ENCODE results near the gene VDAC2.
A peak's percentile ranks its signal among the peaks of the same experiment; 100 is the strongest.

Gene VDAC2

GRCh38 chr10:75231672-75232581, 21.3 kb downstream of the VDAC2 start:
- Histone ChIP-seq H3K56ac (ENCODE audit: low read length) (no peak overlapping the region), H2BK15ac (replicated peaks; ENCODE audit: low read depth) (no peak overlapping the region), H3K4ac (ENCODE audit: low read depth, low read length) (no peak overlapping the region), H3K36me3 (ENCODE audit: control insufficient read depth, insufficient read depth, low read length) (peaks cover 12% of the 10 kb centered on the region), H3K4me3 (ENCODE audit: low read length) (no peak overlapping the region), H4K8ac (ENCODE audit: low read depth, low read length) (no peak overlapping the region), H3K18ac (ENCODE audit: low read length) (no peak overlapping the region), H2BK5ac (ENCODE audit: low read length) (no peak overlapping the region), H3K27me3 (ENCODE audit: insufficient read depth, low read length, poor library complexity) (no peaks in the 10 kb centered on the region), H3K23ac (ENCODE audit: low read length) (no peak overlapping the region), H4K5ac (ENCODE audit: low read length) (no peak overlapping the region), H3K9ac (ENCODE audit: low read length) (no peak overlapping the region), H3K79me1 (ENCODE audit: low read length) (peaks cover 6% of the 10 kb centered on the region), H3K4me2 (ENCODE audit: low read length) (no peak overlapping the region), H3K79me2 (ENCODE audit: control insufficient read depth, insufficient read depth, low read length) (peaks cover 18% of the 10 kb centered on the region), H2AK5ac (ENCODE audit: low read length) (no peak overlapping the region), H3K27ac (ENCODE audit: low read depth, low read length) (no peak overlapping the region), H2BK120ac (ENCODE audit: low read depth, low read length) (no peak overlapping the region), H3K4me1 (ENCODE audit: control insufficient read depth, low read depth, low read length) (peaks cover 8% of the 10 kb centered on the region)
- DNase-seq = no peak
- WGBS (ENCODE audit: extremely low coverage, insufficient coverage, low lambda C conversion rate) = 100% methylated on average over 1 of the region's 4 CpGs

- Histone ChIP-seq H3K79me1 (ENCODE audit: low read length) (peaks cover 6% of the 10 kb centered on the region), H3K4ac (ENCODE audit: low read depth, low read length) (peak overlapping the region; percentile 39), H3K27ac (ENCODE audit: low read depth, low read length) (peak overlapping the region; percentile 18), H2BK120ac (ENCODE audit: low read depth, low read length) (no peak overlapping the region), H3K9ac (ENCODE audit: low read length) (peak overlapping the region; percentile 82), H3K27me3 (ENCODE audit: insufficient read depth, low read length, poor library complexity) (no peaks in the 10 kb centered on the region), H3K23ac (ENCODE audit: low read length) (no peak overlapping the region), H3K36me3 (ENCODE audit: control insufficient read depth, insufficient read depth, low read length) (peaks cover 12% of the 10 kb centered on the region), H2BK15ac (replicated peaks; ENCODE audit: low read depth) (no peak overlapping the region), H3K79me2 (ENCODE audit: control insufficient read depth, insufficient read depth, low read length) (peaks cover 6% of the 10 kb centered on the region), H4K5ac (ENCODE audit: low read length) (no peak overlapping the region), H3K18ac (ENCODE audit: low read length) (no peak overlapping the region), H4K8ac (ENCODE audit: low read depth, low read length) (no peak overlapping the region), H2AK5ac (ENCODE audit: low read length) (peak overlapping the region; percentile 33), H3K56ac (ENCODE audit: low read length) (peak overlapping the region; percentile 78), H3K4me3 (ENCODE audit: low read length) (no peak overlapping the region), H3K4me1 (ENCODE audit: control insufficient read depth, low read depth, low read length) (peaks cover 7% of the 10 kb centered on the region), H2BK5ac (ENCODE audit: low read length) (peak overlapping the region; percentile 76), H3K4me2 (ENCODE audit: low read length) (peak overlapping the region; percentile 70)
- peak; percentile 75 for DNase-seq
- no CpG with 5 or more reads among the region's 14 CpGs for WGBS (ENCODE audit: extremely low coverage, insufficient coverage, low lambda C conversion rate)
These were observed 22.9 kb downstream of the VDAC2 start for GRCh38 chr10:75233444-75234016.

DNA sequence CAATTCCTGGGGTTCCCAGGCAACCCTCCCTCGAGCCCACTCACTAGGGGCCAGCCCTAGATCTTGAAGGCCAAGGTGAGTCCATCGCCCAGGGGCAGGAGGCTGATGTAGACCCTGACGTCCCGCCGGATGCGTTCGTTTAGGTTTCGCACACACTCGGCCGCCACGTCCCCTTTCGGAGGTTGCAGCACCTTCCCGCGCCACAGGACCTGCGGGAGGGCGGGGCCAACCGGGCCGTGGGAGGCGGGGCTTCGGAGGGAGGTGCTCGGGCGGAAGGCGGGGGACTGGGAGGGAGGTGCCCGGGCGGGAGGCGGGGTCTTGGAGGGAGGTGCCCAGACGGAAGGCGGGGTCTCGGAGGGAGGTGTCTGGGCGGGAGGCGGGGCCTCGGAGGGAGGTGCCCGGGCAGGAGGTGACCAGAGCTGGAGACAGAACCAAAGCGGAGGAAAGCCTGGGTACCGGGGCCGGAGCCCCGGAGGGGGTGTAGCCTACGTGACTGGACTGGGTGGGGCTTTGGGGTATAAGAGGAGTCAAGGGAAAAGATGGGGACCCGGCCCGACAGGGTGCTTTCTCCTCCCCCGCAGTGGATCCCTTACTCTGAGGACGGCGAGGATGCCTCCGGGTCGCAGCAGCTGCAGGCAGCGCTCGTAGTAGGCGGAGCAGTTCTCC, 23.6 kb downstream of the VDAC2 start:
- peak overlapping the region; percentile 50 for H3K4me3 ChIP-seq (ENCODE audit: low read length)

GRCh38 chr10:75234683-75235374, 24.2 kb downstream of the VDAC2 start:
- peaks cover 10% of the 10 kb centered on the region for H3K36me3 ChIP-seq (ENCODE audit: control insufficient read depth, insufficient read depth, low read length)
- H3K56ac ChIP-seq (ENCODE audit: low read length) = peak overlapping the region; percentile 90
- no peak overlapping the region for H2BK5ac ChIP-seq (ENCODE audit: low read length)
- no peak overlapping the region for H2AK5ac ChIP-seq (ENCODE audit: low read length)
- no peak overlapping the region for H3K4ac ChIP-seq (ENCODE audit: low read depth, low read length)
- H2BK15ac ChIP-seq (replicated peaks; ENCODE audit: low read depth) = no peak overlapping the region
- no peaks in the 10 kb centered on the region for H3K27me3 ChIP-seq (ENCODE audit: insufficient read depth, low read length, poor library complexity)
- no peak overlapping the region for H4K8ac ChIP-seq (ENCODE audit: low read depth, low read length)
- H2BK120ac ChIP-seq (ENCODE audit: low read depth, low read length) = no peak overlapping the region
- WGBS (ENCODE audit: extremely low coverage, insufficient coverage, low lambda C conversion rate) = no CpG with 5 or more reads among the region's 62 CpGs
- H3K4me1 ChIP-seq (ENCODE audit: control insufficient read depth, low read depth, low read length) = peaks cover 7% of the 10 kb centered on the region
- peak overlapping the region; percentile 86 for H3K23ac ChIP-seq (ENCODE audit: low read length)
- H3K18ac ChIP-seq (ENCODE audit: low read length) = peak overlapping the region; percentile 13
- H3K79me1 ChIP-seq (ENCODE audit: low read length) = peaks cover 5% of the 10 kb centered on the region
- H3K9ac ChIP-seq (ENCODE audit: low read length) = peak overlapping the region; percentile 82
- peak overlapping the region; percentile 50 for H3K4me3 ChIP-seq (ENCODE audit: low read length)
- H4K5ac ChIP-seq (ENCODE audit: low read length) = no peak overlapping the region
- H3K27ac ChIP-seq (ENCODE audit: low read depth, low read length) = peak overlapping the region; percentile 24
- peak overlapping the region; percentile 90 for H3K4me2 ChIP-seq (ENCODE audit: low read length)
- DNase-seq = peak; percentile 90
- H3K79me2 ChIP-seq (ENCODE audit: control insufficient read depth, insufficient read depth, low read length) = no peaks in the 10 kb centered on the region

More for the DNA sequence above, 23.6 kb downstream of the VDAC2 start:
- no peak overlapping the region for H3K18ac ChIP-seq (ENCODE audit: low read length)
- peaks cover 5% of the 10 kb centered on the region for H3K79me1 ChIP-seq (ENCODE audit: low read length)
- H3K36me3 ChIP-seq (ENCODE audit: control insufficient read depth, insufficient read depth, low read length) = peaks cover 10% of the 10 kb centered on the region
- H3K79me2 ChIP-seq (ENCODE audit: control insufficient read depth, insufficient read depth, low read length) = peaks cover under 1% of the 10 kb centered on the region
- H3K4ac ChIP-seq (ENCODE audit: low read depth, low read length) = peak overlapping the region; percentile 39
- no peak overlapping the region for H2BK120ac ChIP-seq (ENCODE audit: low read depth, low read length)
- H3K9ac ChIP-seq (ENCODE audit: low read length) = peak overlapping the region; percentile 82
- peak; percentile 98 for DNase-seq
- peak overlapping the region; percentile 24 for H3K27ac ChIP-seq (ENCODE audit: low read depth, low read length)
- H3K4me1 ChIP-seq (ENCODE audit: control insufficient read depth, low read depth, low read length) = peaks cover 7% of the 10 kb centered on the region
- no peak overlapping the region for H3K23ac ChIP-seq (ENCODE audit: low read length)
- no peak overlapping the region for H4K5ac ChIP-seq (ENCODE audit: low read length)
- H3K56ac ChIP-seq (ENCODE audit: low read length) = peak overlapping the region; percentile 90
- H4K8ac ChIP-seq (ENCODE audit: low read depth, low read length) = no peak overlapping the region
- H2BK15ac ChIP-seq (replicated peaks; ENCODE audit: low read depth) = no peak overlapping the region
- H3K4me2 ChIP-seq (ENCODE audit: low read length) = peak overlapping the region; percentile 90
- H2AK5ac ChIP-seq (ENCODE audit: low read length) = no peak overlapping the region
- peak overlapping the region; percentile 76 for H2BK5ac ChIP-seq (ENCODE audit: low read length)
- H3K27me3 ChIP-seq (ENCODE audit: insufficient read depth, low read length, poor library complexity) = no peaks in the 10 kb centered on the region
- no CpG with 5 or more reads among the region's 48 CpGs for WGBS (ENCODE audit: extremely low coverage, insufficient coverage, low lambda C conversion rate)

- no peaks in the 10 kb centered on the region for H3K79me2 ChIP-seq (ENCODE audit: control insufficient read depth, insufficient read depth, low read length)
These were observed 25.0 kb downstream of the VDAC2 start, which contains the start of gene COMTD1 for GRCh38 chr10:75235375-75236177. TSS of gene COMTD1 (minus strand) at chr10:75235957. CDS start at chr10:75235928, 29 bp downstream.

More at GRCh38 chr10:75235375-75236177, 25.0 kb downstream of the VDAC2 start, which contains the start of gene COMTD1:
- H3K27ac ChIP-seq (ENCODE audit: low read depth, low read length) = peak within 1 kb of the TSS; percentile 24
- H3K23ac ChIP-seq (ENCODE audit: low read length) = peak within 1 kb of the TSS; percentile 86
- no peak within 1 kb of the TSS for H2BK120ac ChIP-seq (ENCODE audit: low read depth, low read length)
- H3K56ac ChIP-seq (ENCODE audit: low read length) = peak within 1 kb of the TSS; percentile 90
- H3K9ac ChIP-seq (ENCODE audit: low read length) = peak within 1 kb of the TSS; percentile 82
- H3K4me2 ChIP-seq (ENCODE audit: low read length) = peak within 1 kb of the TSS; percentile 90
- H3K4ac ChIP-seq (ENCODE audit: low read depth, low read length) = peak within 1 kb of the TSS; percentile 46
- no peak within 1 kb of the TSS for H2BK15ac ChIP-seq (replicated peaks; ENCODE audit: low read depth)
- WGBS (ENCODE audit: extremely low coverage, insufficient coverage, low lambda C conversion rate) = no CpG with 5 or more reads among the region's 76 CpGs
- H3K4me1 ChIP-seq (ENCODE audit: control insufficient read depth, low read depth, low read length) = peaks cover 7% of the 10 kb centered on the region
- peak; percentile 96 for DNase-seq
- peak within 1 kb of the TSS; percentile 50 for H3K4me3 ChIP-seq (ENCODE audit: low read length)
- H4K8ac ChIP-seq (ENCODE audit: low read depth, low read length) = no peak within 1 kb of the TSS
- H2AK5ac ChIP-seq (ENCODE audit: low read length) = no peak within 1 kb of the TSS
- H3K27me3 ChIP-seq (ENCODE audit: insufficient read depth, low read length, poor library complexity) = no peaks in the 10 kb centered on the region
- H3K79me1 ChIP-seq (ENCODE audit: low read length) = peaks cover 5% of the 10 kb centered on the region
- H3K18ac ChIP-seq (ENCODE audit: low read length) = peak within 1 kb of the TSS; percentile 23
- H4K5ac ChIP-seq (ENCODE audit: low read length) = no peak within 1 kb of the TSS
- H2BK5ac ChIP-seq (ENCODE audit: low read length) = no peak within 1 kb of the TSS
- H3K36me3 ChIP-seq (ENCODE audit: control insufficient read depth, insufficient read depth, low read length) = peaks cover 10% of the 10 kb centered on the region
